Mammary epithelial cell (primary cell): ENCODE measurements around the gene EXD3.

ENCODE experiments used
- CTCF ChIP-seq, 2 donors: IDR thresholded peaks in 1 of 2; conservative IDR thresholded peaks in 1 of 2; 2 replicates each; pipeline ENCODE4 v1.5.1; 2011 to 2012; ENCODE audit warnings: inconsistent platforms in 2 of 2, low read length in 2 of 2, mild to moderate bottlenecking in 2 of 2, control low read depth in 1 of 2, low read depth in 1 of 2; ENCODE audit not compliant: insufficient read depth in 1 of 2; ENCODE audit errors: extremely low read depth in 1 of 2
- EZH2 ChIP-seq: IDR thresholded peaks from 2 replicates; pipeline ENCODE4 v1.6.1; 2012; ENCODE audit warnings: low read length, inconsistent platforms, borderline replicate concordance

- TF ChIP-seq CTCF (conservative IDR thresholded peaks at IDR 0.05 in 1 of 2, IDR thresholded peaks at IDR 0.05 in 1 of 2; ENCODE audit: extremely low read depth in 1 of 2, insufficient read depth in 1 of 2, low read depth in 1 of 2, low read length in 2 of 2), result no peak
- no peak for TF ChIP-seq EZH2
Measured at GRCh38 chr9:137352511-137353222, 70.3 kb downstream of the EXD3 start.
